ENCODE results near the gene TMEM247. TPM values are rescaled to one million over a fixed set of nuclear protein-coding genes. Genes with fewer than 3 reads are reported as not detected.

TMEM247 gene
- total RNA-seq, 4 donors from 2014 or later: not detected

DNA sequence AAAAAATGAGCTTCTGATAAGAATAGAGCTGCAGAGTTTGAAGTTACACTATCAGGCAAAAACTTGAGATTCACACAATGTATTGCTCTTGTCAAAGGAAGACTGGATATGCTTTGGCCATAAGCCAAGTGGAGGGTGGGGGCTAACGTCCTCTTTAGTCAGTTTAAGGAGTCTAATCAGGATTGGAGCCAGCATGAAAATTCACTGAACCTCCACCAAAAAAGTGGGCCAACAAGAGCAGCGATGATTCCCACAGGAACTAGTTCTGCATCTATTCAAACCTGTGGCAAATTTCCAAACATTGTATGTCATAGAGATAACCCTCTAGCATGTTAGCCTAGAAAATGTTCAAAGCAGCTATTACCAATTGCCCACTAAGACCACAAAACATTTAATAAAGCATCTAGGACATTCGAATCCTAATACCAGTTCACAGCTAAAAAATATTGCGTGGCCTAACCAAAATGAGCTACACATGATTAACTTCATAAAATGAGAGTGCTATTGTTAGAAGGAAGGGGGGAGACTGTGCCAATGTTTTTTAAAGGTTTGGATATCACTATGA, 43.5 kb upstream of the TMEM247 start:
- no peak overlapping the region for H3K27ac ChIP-seq
- no peaks in the 10 kb centered on the region for H3K36me3 ChIP-seq
- TF ChIP-seq, protein P1, sequence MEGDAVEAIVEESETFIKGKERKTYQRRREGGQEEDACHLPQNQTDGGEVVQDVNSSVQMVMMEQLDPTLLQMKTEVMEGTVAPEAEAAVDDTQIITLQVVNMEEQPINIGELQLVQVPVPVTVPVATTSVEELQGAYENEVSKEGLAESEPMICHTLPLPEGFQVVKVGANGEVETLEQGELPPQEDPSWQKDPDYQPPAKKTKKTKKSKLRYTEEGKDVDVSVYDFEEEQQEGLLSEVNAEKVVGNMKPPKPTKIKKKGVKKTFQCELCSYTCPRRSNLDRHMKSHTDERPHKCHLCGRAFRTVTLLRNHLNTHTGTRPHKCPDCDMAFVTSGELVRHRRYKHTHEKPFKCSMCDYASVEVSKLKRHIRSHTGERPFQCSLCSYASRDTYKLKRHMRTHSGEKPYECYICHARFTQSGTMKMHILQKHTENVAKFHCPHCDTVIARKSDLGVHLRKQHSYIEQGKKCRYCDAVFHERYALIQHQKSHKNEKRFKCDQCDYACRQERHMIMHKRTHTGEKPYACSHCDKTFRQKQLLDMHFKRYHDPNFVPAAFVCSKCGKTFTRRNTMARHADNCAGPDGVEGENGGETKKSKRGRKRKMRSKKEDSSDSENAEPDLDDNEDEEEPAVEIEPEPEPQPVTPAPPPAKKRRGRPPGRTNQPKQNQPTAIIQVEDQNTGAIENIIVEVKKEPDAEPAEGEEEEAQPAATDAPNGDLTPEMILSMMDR (IDR thresholded peaks at IDR 0.05): no peak
- TF ChIP-seq POLR2A (IDR thresholded peaks at IDR 0.05): no peak
- no peaks in the 10 kb centered on the region for H3K4me1 ChIP-seq
- no peaks in the 10 kb centered on the region for H3K27me3 ChIP-seq
- no peaks in the 10 kb centered on the region for H3K9me3 ChIP-seq
- no peak overlapping the region for H3K4me3 ChIP-seq
- DNase-seq: no peak

DNA sequence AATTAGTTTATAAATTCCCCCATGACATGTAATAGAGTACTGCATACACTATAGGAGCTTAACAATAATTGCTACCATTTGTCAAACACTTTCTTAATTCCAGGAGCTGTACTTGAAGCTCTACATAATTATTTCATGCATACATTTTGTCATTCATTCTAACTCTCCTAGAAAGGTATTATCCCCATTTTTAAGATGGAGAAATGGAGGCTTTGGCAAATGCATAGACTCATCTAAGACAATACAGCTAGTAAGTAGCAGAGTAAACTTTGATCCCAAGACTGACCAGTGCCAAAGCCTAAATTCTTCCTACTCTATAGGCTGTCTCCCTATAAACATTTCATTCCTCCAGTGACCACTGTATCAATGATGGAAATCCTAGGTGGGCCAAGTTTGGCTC, 42.6 kb upstream of the TMEM247 start:
- H3K27me3 ChIP-seq: no peaks in the 10 kb centered on the region
- H3K36me3 ChIP-seq: no peaks in the 10 kb centered on the region
- H3K9me3 ChIP-seq: no peaks in the 10 kb centered on the region
- no peaks in the 10 kb centered on the region for H3K4me1 ChIP-seq
- TF ChIP-seq POLR2A (IDR thresholded peaks at IDR 0.05): no peak
- TF ChIP-seq, protein P1 (IDR thresholded peaks at IDR 0.05): no peak
- no peak overlapping the region for H3K4me3 ChIP-seq
- DNase-seq: no peak
- no peak overlapping the region for H3K27ac ChIP-seq

DNA sequence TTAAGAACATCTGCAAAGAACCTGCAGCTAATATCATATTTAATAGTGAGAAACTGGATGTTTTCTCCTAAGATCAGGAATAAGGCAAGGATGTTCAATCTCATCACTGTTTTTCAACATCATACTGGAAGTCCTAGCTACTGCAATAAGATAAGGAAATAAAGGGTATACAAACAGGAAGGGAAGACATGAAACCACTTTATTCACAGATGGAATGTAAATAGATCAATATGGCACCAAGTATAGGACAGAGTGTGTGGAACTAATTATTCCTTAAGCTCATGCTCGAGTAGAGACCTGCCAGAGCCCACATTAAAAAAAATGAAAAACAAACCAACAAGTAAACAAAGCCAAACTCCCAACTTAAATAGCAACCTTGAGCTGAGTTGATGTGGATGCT, 41.3 kb upstream of the TMEM247 start:
- TF ChIP-seq POLR2A (IDR thresholded peaks at IDR 0.05): no peak
- TF ChIP-seq, protein P1 (IDR thresholded peaks at IDR 0.05): no peak
- Histone ChIP-seq H3K27ac (peak overlapping the region in 2 of 4 donors; percentile 23 to 29), H3K4me3 (no peak overlapping the region), H3K4me1 (no peaks in the 10 kb centered on the region), H3K27me3 (no peaks in the 10 kb centered on the region), H3K36me3 (no peaks in the 10 kb centered on the region), H3K9me3 (no peaks in the 10 kb centered on the region)
- no peak for DNase-seq

DNA sequence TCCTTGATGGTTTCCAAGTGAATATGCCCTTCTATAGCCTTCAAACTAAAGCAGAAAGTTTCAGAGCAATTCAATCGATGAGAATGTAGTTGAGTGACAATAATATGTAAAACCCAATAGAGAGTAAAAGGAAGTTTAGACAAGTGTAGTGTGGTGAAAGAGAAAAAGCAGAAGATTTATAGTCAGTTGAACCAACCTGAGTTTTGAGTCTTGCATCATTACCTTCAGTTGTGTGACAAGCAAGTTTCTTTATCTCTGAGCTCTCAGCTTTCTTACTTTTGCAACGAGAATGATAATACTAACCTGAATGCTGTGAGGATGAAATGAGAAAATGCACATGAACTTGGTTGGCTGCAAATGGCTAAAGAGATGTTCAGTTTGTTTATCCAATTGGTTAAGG, 40.6 kb upstream of the TMEM247 start:
- no peaks in the 10 kb centered on the region for H3K36me3 ChIP-seq
- no peak for DNase-seq
- H3K4me1 ChIP-seq: no peaks in the 10 kb centered on the region
- H3K27ac ChIP-seq: peak overlapping the region in 2 of 4 donors; percentile 23 to 29
- no peaks in the 10 kb centered on the region for H3K27me3 ChIP-seq
- TF ChIP-seq POLR2A (IDR thresholded peaks at IDR 0.05): no peak
- TF ChIP-seq, protein P1 (IDR thresholded peaks at IDR 0.05): no peak
- no peak overlapping the region for H3K4me3 ChIP-seq
- no peaks in the 10 kb centered on the region for H3K9me3 ChIP-seq

DNA sequence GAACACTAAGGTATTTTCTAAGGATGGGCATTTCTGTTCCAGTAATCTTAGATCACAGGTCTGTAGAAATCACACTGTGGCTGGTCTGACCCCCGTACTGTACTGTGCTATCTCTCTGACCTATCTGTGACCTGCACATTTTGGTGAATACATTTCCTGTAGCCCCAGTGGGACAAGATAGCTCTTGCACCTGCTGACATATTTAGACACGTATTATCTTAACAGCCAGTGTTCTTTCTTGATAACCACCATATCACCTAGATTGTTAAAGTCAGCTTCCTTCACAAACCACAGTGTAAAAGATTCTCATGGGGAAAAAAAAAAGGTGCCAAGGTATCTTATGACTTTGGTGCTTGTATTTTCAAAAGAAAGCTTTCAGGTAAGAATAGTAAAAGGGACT, 39.8 kb upstream of the TMEM247 start:
- Histone ChIP-seq H3K4me1 (no peaks in the 10 kb centered on the region), H3K27ac (peak overlapping the region in 3 of 4 donors; percentile 44 to 60 (median 54)), H3K36me3 (no peaks in the 10 kb centered on the region), H3K9me3 (no peaks in the 10 kb centered on the region), H3K27me3 (no peaks in the 10 kb centered on the region), H3K4me3 (no peak overlapping the region)
- peak in 1 of 3 donors; percentile 55 for DNase-seq
- TF ChIP-seq, protein P1 (IDR thresholded peaks at IDR 0.05): peak in 1 of 6 experiments; percentile 5
- no peak for TF ChIP-seq POLR2A (IDR thresholded peaks at IDR 0.05)

Measured in Peyer's patch (tissue), 4 donors.